ENCODE data around the gene CDKN1B. TPM values are rescaled to one million over a fixed set of nuclear protein-coding genes. Genes with fewer than 3 reads are reported as not detected.

Gene CDKN1B
- total and polyA plus RNA-seq, 2 donors (not counting 3 experiments of a cell fraction or from before 2014, with no cell fraction given): 12.7 to 40.8 TPM

- no peaks in the 10 kb centered on the region for H4K20me1 ChIP-seq (replicated peaks; ENCODE audit: control insufficient read depth, extremely low read depth, insufficient read depth, low read length)
- H3K27ac ChIP-seq (ENCODE audit: insufficient read depth, low read depth, low read length): no peak overlapping the region
- H3K4me3 ChIP-seq (replicated peaks in 1 of 3; ENCODE audit: insufficient read depth in 1 of 3, low read depth in 1 of 3, low read length in 3 of 3): no peak overlapping the region
- dilution Hi-C loops (cut with MboI; ENCODE audit: extremely low pct_ligation_motif_present, low sequenced_read_pairs): no loop called here
- no peak overlapping the region for H2AFZ ChIP-seq (ENCODE audit: low read depth, low read length)
- H3K9me1 ChIP-seq (replicated peaks; ENCODE audit: control insufficient read depth, extremely low read depth, insufficient read depth, low read length): no peaks in the 10 kb centered on the region
- BruUV-seq (replicated peaks): no TSS peak
- H3K9me3 ChIP-seq (replicated peaks; ENCODE audit: control insufficient read depth, insufficient read depth, low read length): no peaks in the 10 kb centered on the region
- peaks cover 8 to 17% of the 10 kb centered on the region in 2 experiments for H3K27me3 ChIP-seq (ENCODE audit: control insufficient read depth in 2 of 2, insufficient read depth in 2 of 2, low read length in 2 of 2)
- no peaks in the 10 kb centered on the region for H3K36me3 ChIP-seq (ENCODE audit: control insufficient read depth in 2 of 2, extremely low read depth in 1 of 2, insufficient read depth in 2 of 2, low read length in 2 of 2)
- no peak for FAIRE-seq
- H3K9ac ChIP-seq (replicated peaks; ENCODE audit: extremely low read depth, insufficient read depth, low read length): no peak overlapping the region
- intact Hi-C loops (cut with micrococcal nuclease): no loop called here
- TF ChIP-seq GATA2 (IDR thresholded peaks at IDR 0.05; ENCODE audit: insufficient read depth, insufficient read length, low read depth, low read length): no peak
- no peak for TF ChIP-seq CTCF (IDR thresholded peaks at IDR 0.05; ENCODE audit: extremely low read depth in 1 of 2, insufficient read depth in 1 of 2, low read depth in 1 of 2, low read length in 2 of 2)
- TF ChIP-seq EZH2 (IDR thresholded peaks at IDR 0.05; ENCODE audit: borderline replicate concordance, low read depth, low read length, severe bottlenecking): no peak
- TF ChIP-seq JUN (IDR thresholded peaks at IDR 0.05; ENCODE audit: borderline replicate concordance, insufficient read depth, insufficient read length, low read depth): no peak
- TF ChIP-seq MYC (IDR thresholded peaks at IDR 0.05; ENCODE audit: low read depth, low read length): no peak
- no peak for TF ChIP-seq FOS (IDR thresholded peaks at IDR 0.05; ENCODE audit: borderline replicate concordance, insufficient read depth, low read length)
- no peak for TF ChIP-seq POLR2A (IDR thresholded peaks at IDR 0.05; ENCODE audit: low read depth, low read length)
- TF ChIP-seq MAX (IDR thresholded peaks at IDR 0.05; ENCODE audit: insufficient read depth, insufficient read length): no peak
- TF ChIP-seq POLR2AphosphoS5 (IDR thresholded peaks at IDR 0.05; ENCODE audit: insufficient read depth, low read depth, low read length): no peak
- no peak for DNase-seq (ENCODE audit: low read depth, low spot score)
- ChIA-PET CTCF (interaction anchor here (0.7 kb wide), 1 partner anchor 17 kb away, joined by 3 read pairs; no protein-coding TSS in a partner anchor), POLR2A (no interaction called here)
- no peaks in the 10 kb centered on the region for H3K4me1 ChIP-seq (ENCODE audit: control insufficient read depth, extremely low read depth, insufficient read depth, low read length)
- no peaks in the 10 kb centered on the region for H3K79me2 ChIP-seq (ENCODE audit: control insufficient read depth, insufficient read depth, low read length)
- no peak overlapping the region for H3K4me2 ChIP-seq (ENCODE audit: insufficient read depth, low read length)
These were observed 34.0 kb upstream of the CDKN1B start for GRCh38 chr12:12683136-12683697.

All from endothelial cell of umbilical vein (primary cell).